SK-N-SH (cell line): ENCODE data around the gene TMEM245. TPM values are rescaled to one million over a fixed set of nuclear protein-coding genes. Genes with fewer than 3 reads are reported as not detected.
"Not testable (repeated sequence)": the region's sequence is repeated elsewhere in the genome, so short reads cannot be mapped to it uniquely, and the experiment has no call there.

ENCODE experiments used
- CTCF ChIA-PET: fragments of 300-600, 350-600 bp; formaldehyde crosslinking; extraction: SDS; loops from one replicate; lab custom pipeline; 2021; lab: Yijun Ruan, JAX
- POLR2A ChIA-PET: fragments of 350-600 bp; sonication (Branson Sonifier 250); formaldehyde crosslinking; extraction: SDS; loops from one replicate; lab custom pipeline; 2020; ENCODE audit warnings: antibody characterized with exemption, inconsistent platforms; lab: Yijun Ruan, JAX
- DNase-seq: peaks from one replicate; pipeline ENCODE4 v3.0.0; 2012
- H2AFZ ChIP-seq: fragments of 200-600 bp; sonication (generic); 2 replicates; pipeline ENCODE4 v1.8.1; 2016; ENCODE audit warnings: antibody characterized with exemption, mild to moderate bottlenecking, low read depth
- H3F3A ChIP-seq: fragments of 200-600 bp; sonication (generic); replicated peaks from 2 replicates; pipeline ENCODE3; 2016; ENCODE audit warnings: antibody characterized with exemption, mild to moderate bottlenecking; ENCODE audit not compliant: insufficient read depth
- H3K27ac ChIP-seq, 2 experiments: fragments of 200-500 bp in 1 of 2; fragments of 200-600 bp in 1 of 2; sonication (Bioruptor generic) in 1 of 2; sonication (generic), shearing (Covaris generic) in 1 of 2; 2 replicates each; pipeline versions ENCODE4 v1.5.1 to v1.6.1; 2014 to 2016; ENCODE audit warnings: low read depth in 2 of 2, inconsistent platforms in 1 of 2, low read length in 1 of 2, mild to moderate bottlenecking in 1 of 2, mixed read lengths in 1 of 2
- H3K27me3 ChIP-seq: fragments of 200-600 bp; sonication (generic), shearing (Covaris generic); 2 replicates; pipeline ENCODE4 v1.6.1; 2016; ENCODE audit warnings: mixed run types; ENCODE audit not compliant: insufficient read depth
- H3K36me3 ChIP-seq, 2 experiments: fragments of 200-500 bp in 1 of 2; fragments of 200-600 bp in 1 of 2; sonication (Bioruptor generic) in 1 of 2; sonication (generic) in 1 of 2; replicated peaks in 1 of 2; 2 replicates each; pipeline versions ENCODE3 to v1.5.1; 2014 to 2016; ENCODE audit warnings: low read length in 1 of 2, mild to moderate bottlenecking in 1 of 2; ENCODE audit not compliant: insufficient read depth in 2 of 2, control insufficient read depth in 1 of 2
- H3K4me1 ChIP-seq, 2 experiments: fragments of 200-500 bp in 1 of 2; fragments of 200-600 bp in 1 of 2; sonication (Bioruptor generic) in 1 of 2; sonication (generic), shearing (Covaris generic) in 1 of 2; 2 replicates each; pipeline versions ENCODE4 v1.5.1 to v1.6.1; 2014 to 2016; ENCODE audit warnings: low read depth in 1 of 2, low read length in 1 of 2, mixed run types in 1 of 2; ENCODE audit not compliant: insufficient read depth in 2 of 2, control insufficient read depth in 1 of 2
- H3K4me2 ChIP-seq: fragments of 200-600 bp; sonication (generic), shearing (Covaris generic); 2 replicates; pipeline ENCODE4 v1.6.1; 2017; ENCODE audit warnings: mixed run types
- H3K4me3 ChIP-seq, 2 experiments: fragments of 200-500 bp in 1 of 2; fragments of 200-600 bp in 1 of 2; sonication (Bioruptor generic) in 1 of 2; sonication (generic), shearing (Covaris generic) in 1 of 2; 2 replicates each; pipeline versions ENCODE4 v1.5.1 to v1.8.1; 2014 to 2016; ENCODE audit warnings: low read depth in 2 of 2, inconsistent platforms in 1 of 2, low read length in 1 of 2, mild to moderate bottlenecking in 1 of 2, mixed read lengths in 1 of 2, moderate library complexity in 1 of 2
- H3K79me2 ChIP-seq: fragments of 200-600 bp; sonication (generic); 2 replicates; pipeline ENCODE4 v1.8.1; 2017; ENCODE audit warnings: mild to moderate bottlenecking; ENCODE audit not compliant: insufficient read depth
- H3K9ac ChIP-seq: fragments of 200-600 bp; sonication (generic); 2 replicates; pipeline ENCODE4 v1.6.1; 2017; ENCODE audit warnings: mixed run types
- H3K9me2 ChIP-seq: fragments of 200-600 bp; sonication (generic); 2 replicates; pipeline ENCODE4 v1.6.1; 2017; ENCODE audit warnings: mixed run types
- H3K9me3 ChIP-seq: fragments of 200-600 bp; sonication (generic); 2 replicates; pipeline ENCODE4 v1.6.1; 2017; ENCODE audit warnings: mixed run types, mild to moderate bottlenecking, moderate library complexity
- H4K20me1 ChIP-seq: fragments of 200-600 bp; sonication (generic); 2 replicates; pipeline ENCODE4 v1.6.1; 2017; ENCODE audit warnings: mild to moderate bottlenecking, mixed run types; ENCODE audit not compliant: insufficient read depth
- CTCF ChIP-seq: fragments of 200-600 bp; sonication (generic); IDR thresholded peaks from 2 replicates; pipeline ENCODE4 v1.6.1; 2017; ENCODE audit warnings: antibody characterized with exemption, mild to moderate bottlenecking, moderate library complexity
- EZH2phosphoT487 ChIP-seq: fragments of 200-600 bp; sonication (generic); IDR thresholded peaks from 2 replicates; pipeline ENCODE4 v1.6.1; 2017; ENCODE audit warnings: low read depth, mixed run types, mild to moderate bottlenecking, antibody characterized with exemption, moderate library complexity, borderline replicate concordance
- RFX5 ChIP-seq: IDR thresholded peaks from 2 replicates; pipeline ENCODE4 v1.6.1; 2012; ENCODE audit warnings: mild to moderate bottlenecking, improper control_type of control experiment, low read length
- TAF1 ChIP-seq: IDR thresholded peaks from 2 replicates; pipeline ENCODE4 v1.6.1; 2012; ENCODE audit warnings: low read depth, mild to moderate bottlenecking, low read length, moderate library complexity, borderline replicate concordance
- USF1 ChIP-seq: IDR thresholded peaks from 2 replicates; pipeline ENCODE4 v1.4.0; 2012; ENCODE audit warnings: low read depth, borderline replicate concordance
- YY1 ChIP-seq: IDR thresholded peaks from 2 replicates; pipeline ENCODE4 v1.4.0; 2012; ENCODE audit warnings: low read depth, mild to moderate bottlenecking
- WGBS: methylation state at CpG from one replicate; pipeline ENCODE4 v1.1.6; 2017; ENCODE audit warnings: low lambda C conversion rate; 5-methylcytosine and 5-hydroxymethylcytosine counted together
- polyA plus RNA-seq, 3 experiments: library from polyadenylated mRNA; depleted of rRNA; stranded (reverse); fragments of >200 nt; gene quantifications; 2 replicates each; pipeline ENCODE4 v1.2.3, GENCODE V29; 2012
- TF ChIP-seq, protein P1 (sequence below): IDR thresholded peaks from 2 replicates; pipeline ENCODE4; 2012

The TMEM245 gene
- polyA plus RNA-seq, 1 of the 3 experiments (the other 2 are of a cell fraction) = 17.5 TPM

GRCh38 chr9:108972626-108973209 lies 147.0 kb downstream of the TMEM245 start (continued):
- no peak for TF ChIP-seq EZH2phosphoT487
- no peak for TF ChIP-seq YY1
- no peak for TF ChIP-seq TAF1
- no peak for TF ChIP-seq RFX5

DNA sequence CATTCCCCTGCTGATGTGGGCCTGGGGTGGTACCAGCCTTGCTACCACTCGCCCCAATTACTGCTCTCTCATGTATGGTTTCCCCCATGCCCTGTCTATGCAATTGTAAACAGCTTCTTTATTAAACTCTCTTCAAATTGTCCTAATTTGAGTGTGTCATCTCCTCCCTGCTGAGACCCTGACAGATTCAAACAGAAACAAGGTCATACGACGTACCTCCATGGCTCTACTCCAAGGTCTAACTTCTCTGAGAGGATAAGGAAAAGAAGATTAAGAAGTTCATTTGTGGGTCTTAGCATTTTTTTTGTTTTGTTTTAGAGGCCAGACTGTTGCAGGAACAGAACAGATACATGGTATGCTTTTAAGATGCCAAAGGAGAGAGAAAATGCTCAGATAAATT lies 147.6 kb downstream of the TMEM245 start:
- H2AFZ ChIP-seq = no peak overlapping the region
- H3K36me3 ChIP-seq = peaks cover 8 to 54% of the 10 kb centered on the region in 2 experiments
- no peak for DNase-seq
- H3K4me3 ChIP-seq = no peak overlapping the region
- no peaks in the 10 kb centered on the region; a peak in 2 of 4 replicates for H3K4me1 ChIP-seq
- H3K27ac ChIP-seq = no peak overlapping the region
- CTCF ChIA-PET = interaction anchor here (1.5 kb wide), 1 partner anchor 18 kb away, joined by 6 read pairs; no protein-coding TSS in a partner anchor
- H3F3A ChIP-seq = peaks cover 6% of the 10 kb centered on the region
- H3K9ac ChIP-seq = no peak overlapping the region
- H4K20me1 ChIP-seq = no peaks in the 10 kb centered on the region
- no peak overlapping the region for H3K4me2 ChIP-seq
- TF ChIP-seq CTCF (no peak), USF1 (no peak), YY1 (no peak)
- TF ChIP-seq, protein P1, sequence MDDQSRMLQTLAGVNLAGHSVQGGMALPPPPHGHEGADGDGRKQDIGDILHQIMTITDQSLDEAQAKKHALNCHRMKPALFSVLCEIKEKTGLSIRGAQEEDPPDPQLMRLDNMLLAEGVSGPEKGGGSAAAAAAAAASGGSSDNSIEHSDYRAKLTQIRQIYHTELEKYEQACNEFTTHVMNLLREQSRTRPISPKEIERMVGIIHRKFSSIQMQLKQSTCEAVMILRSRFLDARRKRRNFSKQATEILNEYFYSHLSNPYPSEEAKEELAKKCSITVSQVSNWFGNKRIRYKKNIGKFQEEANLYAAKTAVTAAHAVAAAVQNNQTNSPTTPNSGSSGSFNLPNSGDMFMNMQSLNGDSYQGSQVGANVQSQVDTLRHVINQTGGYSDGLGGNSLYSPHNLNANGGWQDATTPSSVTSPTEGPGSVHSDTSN = no peak
- POLR2A ChIA-PET = no interaction called here
- no peaks in the 10 kb centered on the region for H3K9me2 ChIP-seq
- no peaks in the 10 kb centered on the region for H3K9me3 ChIP-seq
- over 99% methylated on average over 3 of the region's 3 CpGs for WGBS
- H3K79me2 ChIP-seq = 0 out of 2 replicates have a peak, but pooled peaks cover 5% of the 10 kb centered on the region
- no peaks in the 10 kb centered on the region for H3K27me3 ChIP-seq

DNA sequence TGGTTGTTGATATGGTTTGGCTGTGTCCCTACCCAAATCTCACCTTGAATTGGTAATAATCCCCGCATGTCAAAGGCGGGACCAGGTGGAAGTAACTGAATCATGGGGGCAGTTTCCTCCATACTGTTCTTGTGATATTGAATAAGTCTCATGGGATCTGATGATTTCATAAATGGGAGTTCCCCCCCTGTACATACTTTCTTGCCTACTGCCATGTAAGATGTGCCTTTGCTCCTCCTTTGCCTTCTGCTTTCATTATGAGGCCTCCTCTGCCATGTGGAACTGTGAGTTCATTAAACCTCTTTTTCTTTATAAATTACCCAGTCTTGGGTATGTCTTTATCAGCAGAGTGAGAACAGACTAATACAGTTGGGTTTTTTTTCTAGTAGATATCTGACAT lies 148.4 kb downstream of the TMEM245 start:
- POLR2A ChIA-PET, H3F3A ChIP-seq, CTCF ChIA-PET, H3K9ac ChIP-seq, H3K9me2 ChIP-seq, H4K20me1 ChIP-seq, DNase-seq, H3K9me3 ChIP-seq, H3K4me2 ChIP-seq, H3K4me3 ChIP-seq, H3K4me1 ChIP-seq, H3K27ac ChIP-seq, H3K79me2 ChIP-seq, H2AFZ ChIP-seq, H3K27me3 ChIP-seq: not testable (repeated sequence)
- WGBS = 96% methylated on average over 2 of the region's 2 CpGs
- H3K36me3 ChIP-seq = peaks cover 10 to 54% of the 10 kb centered on the region in 2 experiments
